HG03064 (cell line): ENCODE data around the gene MYO1B.

Experiments used
- ATAC-seq: cut with Tn5 transposase; IDR thresholded peaks from one replicate; pipeline ENCODE4 v1.9.1; 2021; ENCODE audit warnings: low read depth; ENCODE audit not compliant: unreplicated experiment

Gene MYO1B

DNA sequence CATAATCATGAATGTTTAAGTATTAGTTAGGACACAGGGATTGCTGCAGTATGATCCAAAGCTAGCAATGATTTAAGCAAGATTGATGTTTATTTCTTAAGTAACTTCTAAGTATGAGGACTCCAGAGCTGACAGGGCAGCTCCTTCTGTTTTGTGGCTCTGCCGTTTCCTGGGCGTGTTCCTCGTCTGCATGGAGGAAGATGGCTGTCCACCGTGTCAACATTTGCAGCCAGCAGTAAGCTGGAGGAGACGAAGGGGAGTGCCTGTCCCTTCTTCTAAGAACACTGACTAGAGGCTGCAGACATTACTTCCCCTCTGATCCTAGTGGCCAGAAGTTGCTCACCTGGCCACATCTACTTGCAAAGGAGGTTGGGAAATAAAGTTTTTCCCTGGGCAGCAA lies 144.1 kb downstream of the MYO1B start:
- ATAC-seq = no peak

- no peak for ATAC-seq
These were observed 146.0 kb downstream of the MYO1B start for GRCh38 chr2:191391171-191391570.

DNA sequence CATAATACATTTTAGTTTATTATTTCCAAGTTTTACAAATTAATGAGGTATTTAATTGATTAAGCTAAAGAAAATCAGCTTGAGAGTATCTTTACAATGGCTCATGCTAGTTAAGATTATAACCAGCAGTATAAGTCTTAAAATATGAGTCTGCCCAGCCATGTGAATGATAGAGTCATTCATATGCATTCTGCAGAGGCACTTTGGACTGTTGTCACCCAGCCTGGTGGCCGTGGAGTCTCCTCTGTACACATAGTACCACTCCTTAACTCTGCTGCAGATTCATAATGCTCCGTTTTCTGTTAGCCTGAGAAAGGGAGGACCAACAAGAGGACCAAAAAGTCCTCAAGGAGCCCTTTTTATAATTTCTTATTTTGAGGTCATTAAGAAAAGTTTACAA lies 148.8 kb downstream of the MYO1B start:
- no peak for ATAC-seq

GRCh38 chr2:191396794-191397193 lies 151.6 kb downstream of the MYO1B start:
- no peak for ATAC-seq

GRCh38 chr2:191399601-191400000 lies 154.4 kb downstream of the MYO1B start:
- ATAC-seq = no peak

DNA sequence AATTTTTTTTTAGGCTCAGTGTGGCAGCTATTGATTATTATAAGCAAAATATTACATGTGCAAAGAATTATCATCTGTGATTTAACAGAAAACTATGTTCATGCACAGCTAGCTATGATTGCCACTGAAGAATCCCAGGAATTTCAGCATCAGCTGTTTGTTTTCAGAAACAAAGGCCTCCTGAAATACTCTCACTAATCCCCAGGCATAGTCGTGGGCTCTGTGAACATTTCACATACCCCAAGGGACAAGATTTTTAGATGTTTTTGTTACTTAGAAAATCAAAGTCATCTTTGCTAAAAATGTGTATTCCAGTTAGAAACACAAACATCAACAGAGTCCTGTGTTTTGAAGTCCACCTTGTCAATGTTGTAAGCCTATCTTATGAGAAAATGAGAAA lies 156.1 kb downstream of the MYO1B start:
- no peak for ATAC-seq

DNA sequence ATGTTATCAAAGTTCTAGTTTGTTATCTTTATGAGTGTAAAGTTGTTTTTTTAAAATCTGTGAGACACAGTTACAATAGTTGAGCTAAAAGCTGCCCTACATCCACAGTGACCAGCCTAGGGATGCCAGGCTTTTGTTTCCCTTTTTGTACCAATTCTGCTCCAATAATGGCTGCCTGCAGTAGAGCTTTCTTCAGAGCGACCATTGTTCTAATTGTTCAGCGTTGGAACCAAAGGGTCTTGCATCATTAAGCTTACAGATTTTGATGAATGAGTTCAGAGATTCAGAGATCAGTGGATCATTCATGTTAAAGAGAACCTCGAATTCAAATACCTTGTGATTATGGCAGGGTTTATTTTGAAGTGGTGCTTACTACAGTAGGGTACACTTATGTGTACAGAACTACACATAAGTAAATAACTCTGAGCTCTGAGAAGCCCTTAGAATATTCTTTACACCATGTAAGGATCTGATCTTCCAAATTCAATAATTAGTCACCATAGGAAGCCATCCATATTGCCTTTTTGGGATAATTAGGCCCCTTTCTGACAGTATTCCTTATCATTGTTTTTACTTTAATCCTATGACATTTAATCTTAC lies 157.9 kb downstream of the MYO1B start:
- ATAC-seq = no peak

DNA sequence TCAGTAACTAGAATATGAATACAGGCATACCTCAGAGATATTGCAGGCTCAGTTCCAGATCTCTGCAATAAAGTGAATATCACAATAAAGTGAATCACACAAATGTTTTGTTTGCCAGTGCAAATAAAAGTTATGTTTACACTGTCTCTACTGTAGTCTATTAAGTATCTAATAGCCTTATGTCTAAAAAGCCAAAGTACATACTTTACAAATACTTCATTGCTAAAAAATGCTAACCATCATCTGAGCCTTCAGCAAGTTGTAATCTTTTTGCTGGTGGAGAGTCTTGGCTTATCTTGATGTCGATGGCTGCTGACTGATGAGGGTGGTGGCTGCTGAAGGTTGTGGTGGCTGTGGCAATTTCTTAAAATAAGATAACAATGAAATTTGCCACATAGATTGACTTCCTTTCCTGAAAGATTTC lies 159.4 kb downstream of the MYO1B start:
- no peak for ATAC-seq

DNA sequence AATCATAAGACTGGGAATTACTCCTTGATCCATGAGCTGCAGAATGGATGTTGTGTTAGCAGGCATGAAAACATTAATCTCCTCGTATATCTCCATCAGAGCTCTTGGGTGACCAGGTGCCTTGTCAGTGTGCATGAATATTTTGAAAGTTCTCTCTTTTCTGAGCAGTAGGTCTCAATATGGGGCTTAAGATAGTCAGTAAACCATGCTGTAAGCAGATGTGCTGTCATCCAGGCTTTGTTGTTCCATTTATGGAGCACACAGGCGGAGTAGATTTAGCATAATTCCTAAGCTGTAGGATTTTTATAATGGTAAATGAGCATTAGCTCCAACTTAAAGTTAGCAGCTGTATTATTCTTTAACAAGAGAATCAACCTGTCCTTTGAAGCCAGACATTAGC lies 160.3 kb downstream of the MYO1B start:
- no peak for ATAC-seq

GRCh38 chr2:191410646-191411436 lies 165.6 kb downstream of the MYO1B start:
- ATAC-seq = no peak

- ATAC-seq = no peak
These were observed 166.3 kb downstream of the MYO1B start for GRCh38 chr2:191411472-191411871.

DNA sequence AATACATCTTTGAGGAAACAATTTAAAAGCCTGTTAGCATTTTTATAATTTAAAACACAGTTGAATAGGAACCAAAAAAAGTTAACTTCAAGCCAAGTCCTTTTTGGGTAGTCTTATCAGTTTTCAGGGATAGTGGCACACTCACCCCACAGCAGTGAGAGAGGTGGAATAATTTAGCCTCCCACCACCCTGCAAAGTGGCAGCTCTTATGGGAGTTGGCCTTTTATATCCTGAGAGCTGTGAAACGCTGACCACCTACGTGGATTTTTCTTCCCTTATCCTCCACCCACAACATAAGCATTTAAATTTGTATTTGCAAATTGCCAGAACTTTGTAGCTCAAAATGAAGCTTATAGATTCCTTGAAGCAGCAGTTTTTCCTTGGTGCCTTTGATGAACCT lies 167.1 kb downstream of the MYO1B start:
- ATAC-seq = no peak

DNA sequence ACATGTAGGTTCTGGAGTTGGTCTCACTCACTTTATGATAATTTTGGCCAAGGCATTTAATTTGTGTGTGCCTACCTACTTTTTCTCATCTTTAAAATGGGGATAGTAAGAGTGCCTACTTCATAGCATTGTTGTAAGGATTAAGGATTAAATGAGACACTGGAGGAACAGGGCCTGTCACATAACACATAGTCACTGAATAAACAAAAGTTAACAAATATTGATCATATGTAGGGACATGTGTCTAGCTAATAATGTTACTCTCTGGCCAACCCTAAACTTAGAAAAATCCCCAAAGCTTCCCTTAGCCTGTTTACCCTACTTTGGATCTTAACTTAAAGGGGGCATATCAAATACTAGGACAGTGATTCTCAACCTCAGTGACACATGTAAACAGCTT lies 169.9 kb downstream of the MYO1B start:
- no peak for ATAC-seq

GRCh38 chr2:191415858-191416257 lies 170.7 kb downstream of the MYO1B start:
- no peak for ATAC-seq

DNA sequence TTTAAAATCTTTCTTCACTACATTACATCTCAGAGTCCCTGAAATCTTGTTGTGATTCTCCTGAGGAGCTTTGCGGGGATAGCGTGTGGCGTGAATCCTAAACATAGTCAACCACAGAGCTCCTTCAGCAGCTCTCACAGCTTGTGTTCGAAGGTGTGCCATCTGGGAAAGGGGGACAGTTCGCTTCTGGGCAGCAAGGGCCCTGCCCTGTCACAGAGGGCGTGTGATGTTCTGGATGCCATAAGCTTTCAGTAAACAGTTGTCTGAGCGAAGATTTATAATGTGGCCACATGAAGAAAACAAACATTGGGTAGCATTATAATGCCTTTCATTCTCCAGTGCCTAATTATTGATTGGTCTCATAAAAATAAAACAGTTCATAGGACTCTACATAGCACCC lies 172.5 kb downstream of the MYO1B start:
- ATAC-seq = no peak

DNA sequence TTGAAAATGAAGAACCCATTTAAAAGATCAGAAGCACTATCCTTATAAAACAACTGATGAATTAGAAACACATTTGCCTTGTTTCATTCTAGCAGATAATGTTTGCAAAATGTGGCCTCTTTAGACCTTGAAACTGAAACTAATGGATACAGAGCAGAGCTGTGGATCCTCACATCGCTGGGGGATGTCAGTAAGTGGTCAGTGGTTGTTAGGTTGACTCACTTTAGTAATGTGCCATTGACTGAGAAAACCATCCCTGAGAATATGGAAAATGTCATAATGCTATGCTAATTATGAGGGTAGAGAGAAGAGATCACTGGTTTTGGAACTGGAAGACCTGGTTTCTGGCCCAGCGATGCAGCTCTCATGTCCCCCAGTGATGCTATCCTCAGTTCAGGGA lies 176.7 kb downstream of the MYO1B start:
- no peak for ATAC-seq

DNA sequence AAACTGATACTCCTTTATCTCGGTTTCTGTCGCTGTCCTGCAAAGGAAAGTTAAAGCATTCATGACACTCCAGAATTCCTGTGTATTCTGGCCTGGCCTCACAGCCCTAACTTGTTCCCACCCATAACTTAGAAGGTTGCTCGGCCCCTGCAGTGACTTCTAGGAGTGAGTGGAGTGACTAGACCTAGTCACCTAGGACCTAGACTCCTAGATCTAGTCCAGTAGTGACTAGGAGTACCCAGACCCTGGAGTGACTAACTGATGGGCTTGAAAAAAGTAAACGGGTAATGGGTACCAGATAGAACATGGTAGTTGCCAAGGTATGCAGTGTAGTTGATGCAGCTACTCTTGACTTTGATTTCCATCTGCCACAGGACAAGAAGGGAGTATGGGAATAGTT lies 181.8 kb downstream of the MYO1B start:
- ATAC-seq = no peak

DNA sequence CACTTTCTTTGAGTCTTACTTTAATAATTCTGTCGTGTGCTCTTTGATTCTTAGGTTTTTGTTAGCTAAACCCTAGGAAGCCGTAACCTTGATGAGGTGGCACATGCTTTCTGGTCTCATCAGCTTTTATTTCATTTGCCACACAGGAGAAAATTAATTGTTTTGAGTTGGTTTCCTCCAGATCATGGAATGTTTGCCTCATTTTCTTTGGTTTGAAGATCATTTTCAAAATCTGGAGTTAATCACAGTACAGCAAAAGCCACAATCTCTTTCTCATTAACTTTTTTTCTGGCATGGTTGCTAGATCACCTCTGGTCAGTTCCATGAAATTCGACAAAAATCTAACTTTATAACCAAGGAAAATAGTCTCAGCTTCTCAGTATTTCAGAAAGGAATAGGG lies 182.9 kb downstream of the MYO1B start:
- ATAC-seq = no peak

GRCh38 chr2:191430476-191430875 lies 185.3 kb downstream of the MYO1B start:
- ATAC-seq = no peak

DNA sequence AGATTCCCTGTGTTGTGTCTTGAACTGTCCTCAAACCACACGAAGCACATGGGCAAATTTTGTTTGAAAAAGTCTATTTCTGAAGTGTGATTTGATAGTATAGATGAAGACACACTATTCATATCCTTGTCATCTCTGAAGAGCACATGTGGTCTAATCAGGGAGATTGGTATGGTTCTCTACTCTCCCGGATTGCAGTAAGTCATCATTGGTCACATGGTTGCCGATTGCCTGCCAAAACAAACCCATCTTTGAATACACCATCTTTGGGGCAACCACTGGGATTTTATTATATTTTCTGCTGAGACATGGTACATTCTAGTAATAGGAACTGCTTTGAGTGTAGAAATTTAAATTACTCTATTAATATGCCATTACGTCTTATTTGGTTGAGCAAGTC lies 186.9 kb downstream of the MYO1B start:
- no peak for ATAC-seq

DNA sequence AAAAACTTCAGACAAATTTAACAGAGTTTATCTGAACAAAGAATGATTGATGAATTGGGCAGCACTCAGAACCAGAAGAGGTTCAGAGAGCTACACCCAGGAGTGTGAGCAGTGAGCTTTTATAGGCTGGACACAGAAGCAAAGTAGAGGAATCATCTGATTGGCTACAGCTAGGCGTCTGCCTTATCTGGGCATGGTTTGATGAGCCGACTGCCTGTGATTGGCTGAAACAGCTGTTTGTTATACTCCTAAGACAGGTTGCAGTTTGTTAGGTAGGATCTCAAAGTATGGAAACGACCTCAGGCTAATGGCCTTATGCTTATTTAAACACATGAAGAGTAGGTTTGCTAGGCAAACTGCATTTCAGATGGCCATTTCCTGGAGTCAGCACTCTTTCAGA lies 188.9 kb downstream of the MYO1B start:
- no peak for ATAC-seq

GRCh38 chr2:191435141-191435540 lies 189.9 kb downstream of the MYO1B start:
- no peak for ATAC-seq
